HL-60 (cell line): ENCODE measurements around the gene HMCN2.

Experiments
- DNase-seq, 2 experiments: peaks; one replicate each; pipeline ENCODE4 v3.0.0-alpha.2; 2010 to 2020; ENCODE audit warnings: low read depth in 1 of 2, low spot score in 1 of 2
- H3K27ac ChIP-seq: fragments of 250-450 bp; sonication (Bioruptor Pico); replicated peaks from 2 replicates; pipeline ENCODE4 v1.5.1; 2020; ENCODE audit warnings: mild to moderate bottlenecking, moderate library complexity
- H3K27me3 ChIP-seq: fragments of 250-450 bp; sonication (Bioruptor Pico); 2 replicates; pipeline ENCODE4 v1.5.1; 2021; ENCODE audit warnings: mild to moderate bottlenecking, moderate library complexity; ENCODE audit not compliant: insufficient read depth, poor library complexity, severe bottlenecking
- H3K4me3 ChIP-seq: replicated peaks from 2 replicates; pipeline ENCODE4 v1.5.1; 2011; ENCODE audit warnings: mild to moderate bottlenecking, control low read depth, low read length; ENCODE audit not compliant: insufficient read depth
- CTCF ChIP-seq: IDR thresholded peaks from one replicate; pipeline ENCODE4 v1.5.1; 2011; ENCODE audit warnings: low read length, control low read depth, inconsistent platforms; ENCODE audit not compliant: insufficient read depth
- GABPA ChIP-seq: IDR thresholded peaks from 2 replicates; pipeline ENCODE4 v1.6.1; 2012; ENCODE audit warnings: low read depth
- POLR2AphosphoS5 ChIP-seq: IDR thresholded peaks from 2 replicates; pipeline ENCODE4 v1.6.1; 2012; ENCODE audit warnings: low read depth
- REST ChIP-seq: IDR thresholded peaks from 2 replicates; pipeline ENCODE4 v1.6.1; 2012; ENCODE audit warnings: low read depth; ENCODE audit not compliant: insufficient replicate concordance
- SPI1 ChIP-seq: IDR thresholded peaks from 2 replicates; pipeline ENCODE4 v1.6.1; 2012; ENCODE audit warnings: low read depth, mild to moderate bottlenecking, borderline replicate concordance

The HMCN2 gene

GRCh38 chr9:130342714-130343085 is 77.1 kb downstream of the HMCN2 start:
- Histone ChIP-seq H3K4me3 (no peak overlapping the region), H3K27ac (no peak overlapping the region), H3K27me3 (peaks cover 2% of the 10 kb centered on the region)
- DNase-seq = no peak
- TF ChIP-seq REST = no peak
- TF ChIP-seq CTCF = no peak
- TF ChIP-seq POLR2AphosphoS5 = no peak
- no peak for TF ChIP-seq SPI1
- no peak for TF ChIP-seq GABPA

- Histone ChIP-seq H3K27me3 (peaks cover 2% of the 10 kb centered on the region), H3K27ac (no peak overlapping the region), H3K4me3 (no peak overlapping the region)
- TF ChIP-seq SPI1 (no peak), REST (no peak), CTCF (peak; percentile 51)
- DNase-seq = no peak
Measured at GRCh38 chr9:130343445-130343918, 77.9 kb downstream of the HMCN2 start.

- H3K4me3 ChIP-seq = no peak overlapping the region
- no peak overlapping the region for H3K27ac ChIP-seq
- H3K27me3 ChIP-seq = peaks cover 2% of the 10 kb centered on the region
- TF ChIP-seq CTCF = no peak
- TF ChIP-seq REST = no peak
- no peak for TF ChIP-seq GABPA
- no peak for TF ChIP-seq SPI1
- DNase-seq = no peak
Measured at GRCh38 chr9:130344366-130344765, 78.8 kb downstream of the HMCN2 start.
